ENCODE data around the gene FRMPD4. TPM values are rescaled to one million over a fixed set of nuclear protein-coding genes. Genes with fewer than 3 reads are reported as not detected.

Gene FRMPD4
- total RNA-seq, 1 experiment from 2014 or later, result 0.24 TPM

DNA sequence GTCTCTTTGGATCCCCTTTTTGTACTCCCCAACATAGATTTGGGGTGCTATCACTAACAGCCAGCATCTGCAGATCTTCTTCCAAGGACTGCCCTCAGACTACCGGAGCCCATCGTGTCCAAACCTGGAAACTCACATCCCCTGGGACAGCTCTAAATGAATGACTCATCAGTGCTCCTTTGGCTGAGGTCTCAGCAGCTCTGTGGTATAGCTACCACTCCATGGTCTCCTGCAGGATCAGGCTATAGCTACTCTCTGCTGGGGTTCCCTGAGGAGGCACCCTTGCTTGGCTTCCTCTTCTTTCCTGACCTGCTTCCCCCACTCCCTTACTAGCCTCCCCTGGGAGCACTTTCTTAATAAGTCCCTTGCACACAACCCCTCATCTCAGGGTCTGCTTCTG lies 555.5 kb downstream of the FRMPD4 start:
- Histone ChIP-seq H3K9ac (ENCODE audit: extremely low read depth, insufficient read length, low read length) (no peak overlapping the region), H3K79me1 (ENCODE audit: insufficient read depth, low read depth, low read length, poor library complexity, severe bottlenecking) (no peaks in the 10 kb centered on the region), H3K27me3 (ENCODE audit: insufficient read depth, low read length) (no peaks in the 10 kb centered on the region), H4K5ac (ENCODE audit: insufficient read length, low read depth, low read length) (no peak overlapping the region), H3K23me2 (ENCODE audit: insufficient read length, low read depth, low read length, poor library complexity, severe bottlenecking) (no peaks in the 10 kb centered on the region), H3K4me2 (ENCODE audit: insufficient read depth, insufficient read length, low read length) (no peak overlapping the region), H2BK5ac (ENCODE audit: insufficient read length, low read length) (no peak overlapping the region), H2AK5ac (ENCODE audit: insufficient read length, low read length) (no peak overlapping the region), H2AFZ (ENCODE audit: low read length) (no peak overlapping the region), H2BK15ac (ENCODE audit: low read depth, low read length) (no peak overlapping the region), H3K4ac (ENCODE audit: low read depth, low read length) (no peak overlapping the region), H4K8ac (replicated peaks; ENCODE audit: insufficient read length, low read depth, low read length) (no peak overlapping the region), H4K20me1 (ENCODE audit: control insufficient read depth, insufficient read depth, insufficient read length) (no peaks in the 10 kb centered on the region), H4K91ac (ENCODE audit: insufficient read length, low read depth, low read length) (no peak overlapping the region), H2BK20ac (ENCODE audit: low read depth, low read length, poor library complexity, severe bottlenecking) (no peak overlapping the region), H3K56ac (ENCODE audit: insufficient read length, low read depth, low read length) (no peak overlapping the region), H3K27ac (ENCODE audit: insufficient read length, low read depth, low read length) (no peak overlapping the region), H3K23ac (ENCODE audit: insufficient read length, low read depth, low read length) (no peak overlapping the region), H3K14ac (ENCODE audit: insufficient read depth, low read length) (no peak overlapping the region), H3K79me2 (ENCODE audit: insufficient read depth, low read length) (no peaks in the 10 kb centered on the region), H3T11ph (ENCODE audit: low read length) (no peak overlapping the region), H2BK12ac (ENCODE audit: insufficient read length, low read depth, low read length) (no peak overlapping the region), H3K4me1 (ENCODE audit: insufficient read depth, low read length) (no peaks in the 10 kb centered on the region), H3K9me3 (ENCODE audit: control insufficient read depth, low read depth, low read length) (no peaks in the 10 kb centered on the region), H2BK120ac (ENCODE audit: low read depth, low read length, poor library complexity, severe bottlenecking) (no peak overlapping the region), H3K18ac (ENCODE audit: insufficient read length, low read depth, low read length) (no peak overlapping the region)
- TF ChIP-seq, protein P1, sequence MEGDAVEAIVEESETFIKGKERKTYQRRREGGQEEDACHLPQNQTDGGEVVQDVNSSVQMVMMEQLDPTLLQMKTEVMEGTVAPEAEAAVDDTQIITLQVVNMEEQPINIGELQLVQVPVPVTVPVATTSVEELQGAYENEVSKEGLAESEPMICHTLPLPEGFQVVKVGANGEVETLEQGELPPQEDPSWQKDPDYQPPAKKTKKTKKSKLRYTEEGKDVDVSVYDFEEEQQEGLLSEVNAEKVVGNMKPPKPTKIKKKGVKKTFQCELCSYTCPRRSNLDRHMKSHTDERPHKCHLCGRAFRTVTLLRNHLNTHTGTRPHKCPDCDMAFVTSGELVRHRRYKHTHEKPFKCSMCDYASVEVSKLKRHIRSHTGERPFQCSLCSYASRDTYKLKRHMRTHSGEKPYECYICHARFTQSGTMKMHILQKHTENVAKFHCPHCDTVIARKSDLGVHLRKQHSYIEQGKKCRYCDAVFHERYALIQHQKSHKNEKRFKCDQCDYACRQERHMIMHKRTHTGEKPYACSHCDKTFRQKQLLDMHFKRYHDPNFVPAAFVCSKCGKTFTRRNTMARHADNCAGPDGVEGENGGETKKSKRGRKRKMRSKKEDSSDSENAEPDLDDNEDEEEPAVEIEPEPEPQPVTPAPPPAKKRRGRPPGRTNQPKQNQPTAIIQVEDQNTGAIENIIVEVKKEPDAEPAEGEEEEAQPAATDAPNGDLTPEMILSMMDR (conservative IDR thresholded peaks at IDR 0.05), result no peak
- Mint-ChIP-seq H3K36me3 (ENCODE audit: insufficient read depth in 1 of 3, low read depth in 3 of 3) (peaks cover 0 to 1% (median 0%) of the 10 kb centered on the region in 3 experiments; a peak in 2 of 7 replicates), H3K27ac (no peak overlapping the region), H3K4me3 (no peak overlapping the region), H3K27me3 (ENCODE audit: low read depth) (no peaks in the 10 kb centered on the region), H3K9me3 (peaks cover 55 to 67% of the 10 kb centered on the region in 2 experiments), H3K4me1 (no peaks in the 10 kb centered on the region)
- whole genome bisulfite sequencing (ENCODE audit: extremely low coverage, insufficient read length, low lambda C conversion rate), result no CpG with 5 or more reads among the region's 2 CpGs
- no peak for DNase-seq

Measured in H9 (cell line).